Astrocyte (in vitro differentiated cells and primary cell): ENCODE data around the gene PTPN12.

ENCODE experiments used
- EZH2 ChIP-seq: IDR thresholded peaks from 2 replicates; pipeline ENCODE4 v1.6.1; 2012; ENCODE audit warnings: mild to moderate bottlenecking, low read length, inconsistent platforms; ENCODE audit not compliant: insufficient read depth
- TF ChIP-seq, protein P1 (sequence below): IDR thresholded peaks from 2 replicates; pipeline ENCODE4 v1.5.1; 2011; ENCODE audit warnings: low read depth, mild to moderate bottlenecking, inconsistent platforms, low read length, moderate library complexity; ENCODE audit not compliant: insufficient read depth

DNA sequence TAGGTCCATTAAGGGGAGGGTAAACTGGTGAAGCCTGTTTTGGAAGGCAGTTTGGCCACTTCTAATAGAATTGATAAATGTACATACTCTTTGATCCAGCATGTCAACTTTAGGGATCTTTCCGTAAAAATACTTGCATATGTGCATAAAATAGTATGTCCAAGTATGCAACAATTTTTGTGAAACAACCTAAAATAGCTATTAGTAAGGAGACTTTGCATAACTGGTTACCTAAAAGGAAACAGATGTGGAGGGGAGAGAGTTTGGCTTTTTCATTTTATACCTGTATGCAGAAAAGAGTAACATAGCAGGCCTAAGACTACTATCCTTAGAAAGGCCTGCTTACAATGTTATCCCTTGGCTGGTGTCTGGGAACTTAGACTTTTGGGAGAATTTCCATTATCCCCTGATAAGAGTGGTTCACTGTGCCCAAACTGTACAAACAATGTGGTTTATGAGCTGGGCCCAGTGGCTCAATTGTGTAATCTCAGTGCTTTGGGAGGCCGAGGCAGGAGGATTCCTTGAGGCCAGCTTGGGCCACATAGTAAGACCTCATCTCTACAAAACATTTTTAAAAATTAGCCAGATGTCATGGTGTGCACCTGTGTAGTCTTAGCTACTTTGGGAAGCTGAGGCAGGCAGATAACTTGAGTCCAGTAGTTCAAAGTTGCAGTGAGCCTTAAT, 21.3 kb downstream of the PTPN12 start:
- TF ChIP-seq, protein P1, sequence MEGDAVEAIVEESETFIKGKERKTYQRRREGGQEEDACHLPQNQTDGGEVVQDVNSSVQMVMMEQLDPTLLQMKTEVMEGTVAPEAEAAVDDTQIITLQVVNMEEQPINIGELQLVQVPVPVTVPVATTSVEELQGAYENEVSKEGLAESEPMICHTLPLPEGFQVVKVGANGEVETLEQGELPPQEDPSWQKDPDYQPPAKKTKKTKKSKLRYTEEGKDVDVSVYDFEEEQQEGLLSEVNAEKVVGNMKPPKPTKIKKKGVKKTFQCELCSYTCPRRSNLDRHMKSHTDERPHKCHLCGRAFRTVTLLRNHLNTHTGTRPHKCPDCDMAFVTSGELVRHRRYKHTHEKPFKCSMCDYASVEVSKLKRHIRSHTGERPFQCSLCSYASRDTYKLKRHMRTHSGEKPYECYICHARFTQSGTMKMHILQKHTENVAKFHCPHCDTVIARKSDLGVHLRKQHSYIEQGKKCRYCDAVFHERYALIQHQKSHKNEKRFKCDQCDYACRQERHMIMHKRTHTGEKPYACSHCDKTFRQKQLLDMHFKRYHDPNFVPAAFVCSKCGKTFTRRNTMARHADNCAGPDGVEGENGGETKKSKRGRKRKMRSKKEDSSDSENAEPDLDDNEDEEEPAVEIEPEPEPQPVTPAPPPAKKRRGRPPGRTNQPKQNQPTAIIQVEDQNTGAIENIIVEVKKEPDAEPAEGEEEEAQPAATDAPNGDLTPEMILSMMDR: no peak
- no peak for TF ChIP-seq EZH2
